AG09309 (cell line): ENCODE measurements around the gene CPO.
A peak's percentile ranks its signal among the peaks of the same experiment; 100 is the strongest.

Experiments
- DNase-seq: peaks from one replicate; pipeline ENCODE4 v3.0.0-alpha.2; 2010; ENCODE audit warnings: low read depth
- H3K4me3 ChIP-seq: 2 replicates; pipeline ENCODE4 v1.5.1; 2011; ENCODE audit warnings: mild to moderate bottlenecking, low read depth, low read length, moderate library complexity; ENCODE audit not compliant: control insufficient read depth
- TF ChIP-seq, protein P1 (sequence below): IDR thresholded peaks from 2 replicates; pipeline ENCODE4 v1.5.1; 2011; ENCODE audit warnings: mild to moderate bottlenecking, low read depth, low read length, inconsistent platforms; ENCODE audit not compliant: insufficient read depth, control insufficient read depth; ENCODE audit errors: missing control alignments

The CPO gene

DNA sequence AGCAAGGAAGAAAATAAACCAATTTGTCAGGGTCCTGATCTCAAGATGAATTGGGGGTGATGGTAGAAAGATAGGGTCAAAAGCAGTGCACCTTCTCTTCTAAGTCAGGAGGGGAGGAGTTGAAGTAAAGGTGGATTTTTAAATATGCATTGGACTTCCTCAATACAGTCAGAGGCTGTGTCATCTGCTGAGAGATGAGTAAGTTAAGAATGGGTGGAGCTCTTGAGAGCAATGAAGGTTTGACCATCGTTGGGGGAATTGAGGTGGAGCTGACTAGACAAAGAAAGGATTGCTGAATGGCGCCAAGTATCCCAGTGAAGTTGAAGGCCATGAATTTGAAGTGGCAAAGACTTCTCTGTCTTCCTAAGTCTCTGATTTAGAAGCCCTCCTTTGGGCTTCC, 18.4 kb upstream of the CPO start:
- TF ChIP-seq, protein P1, sequence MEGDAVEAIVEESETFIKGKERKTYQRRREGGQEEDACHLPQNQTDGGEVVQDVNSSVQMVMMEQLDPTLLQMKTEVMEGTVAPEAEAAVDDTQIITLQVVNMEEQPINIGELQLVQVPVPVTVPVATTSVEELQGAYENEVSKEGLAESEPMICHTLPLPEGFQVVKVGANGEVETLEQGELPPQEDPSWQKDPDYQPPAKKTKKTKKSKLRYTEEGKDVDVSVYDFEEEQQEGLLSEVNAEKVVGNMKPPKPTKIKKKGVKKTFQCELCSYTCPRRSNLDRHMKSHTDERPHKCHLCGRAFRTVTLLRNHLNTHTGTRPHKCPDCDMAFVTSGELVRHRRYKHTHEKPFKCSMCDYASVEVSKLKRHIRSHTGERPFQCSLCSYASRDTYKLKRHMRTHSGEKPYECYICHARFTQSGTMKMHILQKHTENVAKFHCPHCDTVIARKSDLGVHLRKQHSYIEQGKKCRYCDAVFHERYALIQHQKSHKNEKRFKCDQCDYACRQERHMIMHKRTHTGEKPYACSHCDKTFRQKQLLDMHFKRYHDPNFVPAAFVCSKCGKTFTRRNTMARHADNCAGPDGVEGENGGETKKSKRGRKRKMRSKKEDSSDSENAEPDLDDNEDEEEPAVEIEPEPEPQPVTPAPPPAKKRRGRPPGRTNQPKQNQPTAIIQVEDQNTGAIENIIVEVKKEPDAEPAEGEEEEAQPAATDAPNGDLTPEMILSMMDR, result no peak
- no peak overlapping the region for H3K4me3 ChIP-seq
- no peak for DNase-seq

DNA sequence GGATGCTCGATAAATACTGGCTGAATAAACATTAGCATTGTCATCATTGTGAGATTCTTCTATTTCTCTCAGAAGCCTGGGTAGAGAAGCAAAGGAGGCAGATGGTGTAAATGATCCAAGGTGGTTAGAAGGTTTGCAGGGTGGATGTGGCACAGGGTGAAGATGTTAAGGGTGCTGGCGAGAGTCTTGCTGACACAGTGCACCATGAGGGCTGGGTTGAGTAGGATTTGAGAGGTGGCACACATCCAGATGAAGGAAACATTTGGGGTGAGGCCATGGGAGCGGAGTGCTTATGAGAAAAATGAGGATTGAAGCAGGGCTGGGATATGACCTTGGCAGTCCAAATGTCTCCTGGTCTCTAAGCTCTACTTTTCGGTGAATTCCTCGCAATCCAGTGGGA, 17.8 kb upstream of the CPO start:
- DNase-seq, result no peak
- TF ChIP-seq, protein P1, result no peak
- no peak overlapping the region for H3K4me3 ChIP-seq

DNA sequence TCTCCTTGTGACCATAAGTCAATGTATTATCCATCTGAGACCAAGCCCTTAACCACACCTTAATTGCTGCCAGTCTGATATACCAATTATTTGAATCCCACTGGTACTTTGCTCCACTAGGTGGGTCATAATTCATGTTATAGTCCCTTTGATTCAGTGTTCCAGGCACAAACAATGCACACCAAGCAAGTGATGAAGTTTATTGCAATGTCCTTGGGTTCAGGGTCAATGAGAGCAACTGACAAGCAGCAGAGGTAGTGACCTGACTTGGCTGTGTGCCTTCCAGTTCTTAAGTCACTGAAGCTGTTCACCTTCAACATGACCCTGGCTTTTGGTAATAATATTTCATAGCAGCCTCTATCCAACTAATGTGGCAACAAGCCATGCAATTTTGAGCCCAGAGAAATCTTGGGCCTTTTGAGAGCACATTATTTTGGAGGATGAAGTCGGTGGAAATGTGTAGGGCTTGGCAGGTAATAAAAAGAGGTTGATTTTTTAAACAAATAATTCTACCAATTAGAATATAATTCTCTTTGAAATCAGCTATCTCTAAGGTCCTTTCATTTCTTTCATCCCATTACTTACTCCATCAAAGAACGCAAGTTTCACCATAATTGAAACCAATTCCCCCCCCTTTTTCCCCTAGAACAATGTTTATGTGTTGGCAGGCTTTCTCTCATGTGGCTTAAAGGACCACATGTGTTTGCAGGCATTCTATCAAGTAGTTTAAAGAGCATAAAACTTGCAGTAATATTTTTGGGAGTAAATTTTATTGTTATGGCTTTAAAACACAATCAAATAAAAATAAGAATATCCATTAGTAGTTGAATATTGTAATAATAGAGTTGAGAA, 3.1 kb upstream of the CPO start:
- TF ChIP-seq, protein P1, result no peak
- no peak overlapping the region for H3K4me3 ChIP-seq
- peak; percentile 1 for DNase-seq

DNA sequence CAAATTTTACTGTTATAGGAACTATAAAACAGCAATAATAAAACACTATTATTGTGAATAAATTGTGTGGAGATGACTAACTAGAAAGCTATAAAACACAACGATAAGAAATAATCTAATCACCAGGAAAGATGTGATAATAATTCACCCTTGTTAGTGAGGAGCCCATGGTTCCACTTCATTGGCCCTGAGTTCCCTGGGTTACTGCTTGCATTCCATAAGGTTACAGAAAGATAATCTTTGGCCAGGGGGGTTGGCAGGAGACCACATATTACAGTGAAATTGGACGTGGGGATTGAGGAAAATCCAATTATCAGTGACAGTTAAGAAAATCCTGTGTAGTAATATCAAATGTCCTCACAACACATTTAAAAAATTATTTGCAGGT, 2.5 kb upstream of the CPO start:
- TF ChIP-seq, protein P1, result no peak
- DNase-seq, result no peak
- no peak overlapping the region for H3K4me3 ChIP-seq

DNA sequence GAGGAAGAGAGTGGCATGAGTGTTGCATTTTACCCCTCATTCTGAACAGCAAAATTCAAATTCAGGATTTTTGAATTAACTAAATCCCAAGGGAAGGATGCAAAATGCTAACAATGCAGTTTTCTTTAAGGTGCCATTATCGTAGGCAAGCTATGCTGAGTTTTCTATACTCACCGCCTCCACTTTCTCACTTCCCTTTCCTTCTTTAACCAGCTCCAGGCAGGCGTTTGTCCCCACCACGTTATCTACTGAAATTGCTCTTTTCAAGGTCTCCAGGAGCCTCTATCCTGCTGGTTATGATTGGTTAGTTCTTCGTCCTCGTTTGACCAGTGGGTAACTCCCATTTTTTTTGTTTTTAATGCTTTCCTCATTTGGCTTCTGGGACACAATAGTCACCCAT, 1.8 kb upstream of the CPO start:
- TF ChIP-seq, protein P1, result no peak
- no peak for DNase-seq
- no peak overlapping the region for H3K4me3 ChIP-seq

DNA sequence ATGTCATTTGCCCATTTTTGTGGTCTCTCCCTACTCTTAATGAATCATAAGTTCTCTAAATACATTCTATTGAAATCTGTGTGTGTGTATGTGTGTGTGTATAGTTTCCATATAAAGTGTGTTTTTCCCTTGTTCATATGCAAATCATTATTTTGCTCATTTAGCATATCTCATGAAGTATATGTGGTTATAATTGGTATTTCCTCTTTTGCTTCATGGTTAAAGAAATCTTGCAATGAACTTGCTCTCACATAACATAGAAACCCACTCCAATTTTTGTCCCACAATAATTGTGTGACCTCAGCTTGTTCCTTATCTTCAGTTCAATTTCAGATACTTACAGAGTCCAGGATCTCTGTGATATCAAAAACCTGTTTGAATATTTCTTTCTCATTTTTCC, 1.2 kb downstream of the CPO start:
- H3K4me3 ChIP-seq, result no peak overlapping the region
- no peak for DNase-seq
- TF ChIP-seq, protein P1, result no peak
